ENCODE data around the gene FZD10.

Gene FZD10

GRCh38 chr12:130132831-130133511, 29.3 kb upstream of the FZD10 start:
- no peak for DNase-seq

DNA sequence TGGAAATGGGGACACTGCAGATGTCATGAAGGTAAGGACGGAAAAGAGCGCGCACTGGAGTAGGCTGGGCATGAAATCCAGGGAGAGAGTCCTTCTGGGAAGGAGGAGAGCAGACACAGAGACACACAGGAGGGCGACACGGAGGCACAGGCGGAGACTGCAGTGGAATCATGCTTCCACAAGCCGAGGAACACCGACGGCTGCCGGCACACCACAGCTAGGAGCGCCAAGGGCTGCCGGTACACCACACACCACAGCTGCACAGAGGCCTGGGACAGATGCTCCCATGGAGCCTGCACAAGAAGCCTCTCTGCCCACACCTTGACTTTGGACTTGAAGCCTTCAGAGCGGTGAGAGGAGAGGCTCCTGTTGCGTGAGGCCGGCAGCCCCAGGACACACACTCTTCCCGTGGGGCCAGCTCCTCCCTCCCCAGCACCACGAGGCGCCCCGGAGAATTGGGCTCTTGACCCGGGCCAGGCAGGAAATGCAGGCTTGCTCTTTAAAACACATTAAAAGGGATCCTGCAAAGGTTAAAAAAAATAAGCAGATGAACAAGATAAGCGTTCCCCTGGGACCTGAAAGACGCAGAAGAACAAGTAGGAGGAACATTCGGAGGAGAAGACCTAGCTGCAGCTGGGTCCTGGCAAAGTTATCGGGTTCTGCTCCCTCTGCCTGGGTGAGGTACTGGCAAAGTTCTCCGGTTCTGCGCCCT, 28.3 kb upstream of the FZD10 start:
- no peak for DNase-seq

- no peak for DNase-seq
Observed at GRCh38 chr12:130134563-130134915, 27.7 kb upstream of the FZD10 start.

DNA sequence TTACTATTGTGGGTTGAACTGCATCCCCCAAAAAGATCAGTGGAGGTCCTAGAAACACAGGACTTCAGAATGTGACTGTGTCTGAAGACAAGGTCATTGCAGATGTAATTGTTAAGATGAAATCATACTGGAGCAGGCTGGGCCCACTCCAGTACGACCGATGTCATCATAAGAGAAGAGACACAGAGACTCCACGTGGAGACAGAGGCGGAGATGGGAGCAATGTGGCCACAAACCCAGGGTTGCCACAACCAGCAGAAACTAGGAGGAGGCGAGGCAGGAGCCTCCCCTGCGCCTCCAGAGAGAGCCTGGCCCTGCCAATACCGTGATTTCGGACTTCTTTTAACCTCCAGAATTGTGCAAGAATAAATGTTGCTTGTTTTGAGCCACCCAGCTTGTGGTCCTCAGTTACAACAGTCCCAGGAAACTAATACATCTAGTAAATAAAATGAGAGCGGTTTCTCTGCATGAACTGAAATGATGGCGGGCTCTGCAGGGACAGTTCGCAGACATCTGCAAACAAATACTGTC, 25.7 kb upstream of the FZD10 start:
- DNase-seq = no peak

DNA sequence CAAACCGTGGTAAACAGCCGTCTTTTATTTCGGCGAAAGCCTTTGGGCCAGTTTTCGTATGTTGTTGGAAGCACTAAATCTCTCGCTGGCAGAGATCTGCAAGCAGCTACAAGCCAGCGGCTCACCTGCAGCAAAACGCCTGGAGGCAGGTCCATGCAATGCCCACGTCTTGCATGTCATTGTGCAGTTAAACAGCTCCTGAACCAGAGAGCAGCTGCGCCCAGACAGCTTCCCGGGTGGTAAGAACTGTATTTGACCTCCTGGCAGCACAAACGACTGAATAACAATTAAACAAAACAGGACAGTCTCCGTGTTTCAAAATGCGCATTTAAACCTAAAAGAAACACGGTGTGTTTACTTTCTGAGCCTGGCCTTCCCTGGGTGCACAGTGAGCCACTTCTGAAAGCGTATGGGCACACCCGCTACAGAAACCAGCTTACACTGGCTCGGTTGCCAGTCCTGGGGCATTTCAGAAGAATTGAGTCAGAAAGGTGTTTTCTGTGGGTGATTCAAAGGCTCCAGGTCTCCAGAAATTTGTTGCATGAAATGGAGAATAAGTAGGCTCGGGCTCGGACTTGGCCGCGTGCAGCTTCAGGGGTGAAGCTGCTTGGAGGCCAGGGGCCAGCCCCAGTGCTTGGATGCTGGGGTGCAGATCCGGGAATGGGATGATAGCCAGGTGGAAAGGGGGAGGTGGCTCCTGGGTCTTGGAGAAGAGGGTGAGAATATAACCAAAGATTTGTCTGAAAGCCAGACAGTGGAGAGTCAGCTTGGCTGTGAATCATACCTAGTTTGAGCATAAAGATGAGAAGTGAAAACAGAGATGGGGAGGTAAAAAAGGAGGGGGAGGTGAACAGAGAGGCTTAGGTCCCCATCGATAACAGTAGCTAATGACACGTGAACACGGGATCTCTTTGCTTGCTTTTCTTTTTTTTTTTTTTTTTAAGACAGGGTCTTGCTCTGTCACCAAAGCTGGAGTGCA, 24.9 kb upstream of the FZD10 start:
- DNase-seq = no peak

DNA sequence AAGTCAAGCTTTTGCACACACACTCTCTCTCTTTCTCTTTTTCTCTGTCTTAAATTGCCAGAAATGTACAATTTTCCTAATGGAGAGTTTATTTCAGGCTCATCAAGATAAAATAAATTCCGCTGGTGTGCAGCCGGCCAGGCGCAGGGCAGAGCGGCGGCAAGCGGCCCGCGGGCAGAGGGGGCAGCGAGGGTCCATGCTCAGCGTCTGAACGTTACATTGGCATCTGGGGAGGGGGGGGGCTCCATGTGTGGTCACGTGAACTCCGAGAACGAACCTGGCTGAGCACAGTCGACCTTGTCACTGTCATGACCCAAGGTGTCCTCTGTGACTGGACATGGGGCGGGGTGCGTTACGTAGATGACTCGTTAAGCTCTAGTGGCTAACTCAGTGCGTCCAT, 23.8 kb upstream of the FZD10 start:
- DNase-seq = no peak

DNA sequence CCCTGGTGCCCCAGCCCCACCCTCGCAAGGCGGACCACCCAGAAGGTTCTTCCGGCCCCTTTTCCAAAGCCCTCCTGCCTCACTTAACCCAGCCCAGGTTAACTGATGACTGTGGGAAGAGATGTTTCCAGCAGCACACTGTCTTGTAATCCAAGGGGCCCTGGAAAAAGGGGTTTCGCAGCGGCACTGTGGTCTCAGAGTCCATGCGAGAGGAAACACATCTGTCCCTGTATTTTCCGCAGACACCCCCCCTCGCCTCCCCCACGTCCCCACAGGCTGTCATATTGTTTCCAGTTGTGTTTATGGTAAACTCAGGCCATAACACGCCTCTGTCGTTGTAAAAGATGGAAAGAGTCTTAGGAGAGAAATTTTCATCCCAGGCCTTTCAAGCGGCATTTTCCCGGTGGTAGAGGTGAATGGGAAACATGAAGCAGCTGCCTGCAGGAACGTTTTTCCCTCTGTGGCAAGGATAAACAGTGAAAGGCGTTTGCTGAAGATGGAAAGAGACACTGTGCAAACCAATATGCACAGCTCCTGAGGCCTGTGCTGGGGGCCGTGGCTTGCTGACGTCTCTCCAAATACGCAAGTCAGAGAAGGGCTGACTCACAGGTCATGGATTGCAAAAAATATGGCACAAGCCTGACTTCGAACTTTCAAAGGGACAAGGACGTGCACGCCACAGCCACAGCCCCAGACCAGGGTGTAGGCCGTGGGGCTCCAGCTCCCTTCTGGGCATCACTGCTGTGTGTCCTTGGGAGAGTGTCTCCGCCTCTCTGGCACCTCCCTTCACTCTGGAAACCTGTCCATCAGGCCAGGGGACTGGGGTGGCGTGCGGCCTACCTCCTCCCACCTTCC, 22.5 kb upstream of the FZD10 start:
- no peak for DNase-seq

- DNase-seq = no peak
Observed at GRCh38 chr12:130141105-130141504, 21.2 kb upstream of the FZD10 start.

DNA sequence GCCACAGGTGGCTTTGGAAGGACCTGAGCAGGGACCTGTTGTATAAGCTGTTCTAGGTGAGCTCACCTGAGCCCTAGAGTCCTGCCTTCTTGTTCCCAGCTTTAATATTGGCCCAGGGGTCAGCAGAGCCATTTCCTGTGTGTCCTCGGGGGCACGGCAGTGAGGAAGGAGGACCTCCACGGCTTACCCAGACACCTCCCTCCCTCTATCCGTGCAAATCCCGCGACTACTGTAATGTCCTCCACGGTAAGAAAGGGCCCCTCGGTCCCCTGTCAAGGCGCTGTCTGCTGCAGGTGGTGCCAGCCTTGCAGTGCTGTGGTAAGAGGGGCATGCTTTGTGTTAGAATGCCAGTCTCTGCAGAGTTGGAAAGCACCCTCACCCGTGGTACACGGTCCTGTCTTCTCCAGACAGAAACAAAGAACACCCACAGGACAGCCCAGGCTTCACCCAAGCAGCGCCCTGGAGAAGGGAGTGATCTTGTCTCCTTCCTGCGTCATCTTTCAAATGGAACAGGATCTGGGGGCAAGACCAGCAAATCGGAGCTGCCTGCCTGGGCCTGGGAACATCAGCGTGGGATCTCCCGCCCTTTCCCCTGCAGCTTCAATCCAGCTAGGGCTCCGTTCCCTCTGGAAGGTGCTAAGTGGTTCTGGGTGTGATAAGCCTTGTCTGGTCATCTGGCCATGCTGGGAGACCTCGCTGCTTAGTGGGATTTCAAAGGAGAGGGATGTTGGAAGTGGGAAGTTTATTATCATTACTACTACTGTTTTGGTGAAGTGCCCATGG, 20.2 kb upstream of the FZD10 start:
- DNase-seq = no peak

- no peak for DNase-seq
Observed at GRCh38 chr12:130142736-130143135, 19.5 kb upstream of the FZD10 start.

GRCh38 chr12:130143136-130143535, 19.1 kb upstream of the FZD10 start:
- DNase-seq = no peak

DNA sequence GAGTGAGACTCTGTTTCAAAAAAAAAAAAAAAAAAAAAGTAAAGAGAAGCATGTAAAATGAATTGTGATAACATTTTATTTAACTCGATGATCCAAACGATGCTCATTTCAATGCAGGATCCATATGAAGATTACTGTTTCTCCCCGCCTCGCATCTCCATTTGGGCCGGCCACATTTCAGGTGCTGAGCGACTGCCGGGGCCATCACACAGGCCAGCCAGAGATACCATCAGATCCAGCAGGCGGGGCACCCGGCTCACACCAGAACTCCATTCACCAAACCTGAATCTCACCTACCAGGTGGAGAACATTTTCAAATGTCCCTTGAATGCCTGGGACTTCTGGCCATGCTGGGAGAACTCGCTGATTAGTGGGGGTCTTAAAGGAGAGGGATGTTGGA, 18.0 kb upstream of the FZD10 start:
- DNase-seq = no peak

DNA sequence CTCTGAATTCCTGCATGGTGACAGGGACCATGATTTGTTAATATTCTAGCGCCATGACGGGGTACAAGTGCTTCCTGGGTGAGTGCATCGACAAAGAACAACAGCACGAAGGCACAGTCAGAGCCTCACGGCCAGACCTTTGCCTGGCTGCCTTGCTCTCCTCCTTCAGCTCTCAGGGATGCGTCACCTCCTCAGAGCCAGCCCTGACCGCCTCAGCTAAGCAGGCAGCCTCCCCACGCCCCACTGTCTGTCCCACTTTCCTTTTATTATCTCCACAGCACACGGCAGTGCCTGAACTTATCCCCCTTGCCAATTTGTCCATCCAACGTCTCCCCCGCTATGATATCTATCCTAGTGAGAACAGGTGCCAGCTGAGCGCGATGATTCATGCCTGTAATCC, 16.5 kb upstream of the FZD10 start:
- DNase-seq = no peak

GRCh38 chr12:130146176-130146931, 15.9 kb upstream of the FZD10 start:
- no peak for DNase-seq

GRCh38 chr12:130147875-130148596, 14.2 kb upstream of the FZD10 start:
- no peak for DNase-seq

DNA sequence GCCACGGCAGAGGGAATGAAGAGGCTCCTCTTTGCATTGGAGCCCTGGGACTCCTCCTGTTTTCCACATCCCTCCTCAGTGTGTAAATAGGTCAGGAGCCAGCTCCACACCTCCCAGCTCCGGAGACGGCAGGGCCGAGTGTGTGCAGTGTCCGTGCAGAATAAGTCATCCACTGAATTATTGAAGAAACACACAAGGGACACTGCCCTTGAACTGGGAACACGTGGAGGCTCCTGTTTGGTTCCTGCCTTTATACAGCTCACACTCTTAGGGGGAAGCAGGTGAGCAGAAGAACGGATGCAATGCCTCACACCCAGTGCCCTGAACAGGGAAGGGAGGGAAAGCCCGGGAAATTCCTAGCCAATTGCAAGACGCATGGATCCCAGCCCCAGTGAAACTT, 10.4 kb upstream of the FZD10 start:
- DNase-seq = no peak

DNA sequence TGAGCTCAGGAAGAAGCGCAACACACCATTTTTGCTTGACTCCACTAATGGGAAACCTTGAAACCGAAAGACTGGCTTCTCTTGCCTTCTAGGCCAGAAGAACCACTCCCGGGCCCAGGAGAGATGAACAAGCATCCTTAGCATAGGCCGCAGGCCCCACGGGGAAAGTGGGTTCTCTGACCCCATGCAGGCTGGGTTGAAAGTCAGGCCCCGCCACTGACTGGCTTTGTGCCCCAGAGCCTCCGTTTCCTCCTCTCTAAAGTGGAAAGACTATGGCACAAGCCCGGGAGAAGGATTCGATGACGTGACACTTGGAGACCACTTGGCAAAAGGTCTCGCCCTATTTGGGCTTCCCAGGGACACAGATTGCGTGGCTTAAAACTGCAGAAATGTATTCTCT, 9.9 kb upstream of the FZD10 start:
- no peak for DNase-seq

DNA sequence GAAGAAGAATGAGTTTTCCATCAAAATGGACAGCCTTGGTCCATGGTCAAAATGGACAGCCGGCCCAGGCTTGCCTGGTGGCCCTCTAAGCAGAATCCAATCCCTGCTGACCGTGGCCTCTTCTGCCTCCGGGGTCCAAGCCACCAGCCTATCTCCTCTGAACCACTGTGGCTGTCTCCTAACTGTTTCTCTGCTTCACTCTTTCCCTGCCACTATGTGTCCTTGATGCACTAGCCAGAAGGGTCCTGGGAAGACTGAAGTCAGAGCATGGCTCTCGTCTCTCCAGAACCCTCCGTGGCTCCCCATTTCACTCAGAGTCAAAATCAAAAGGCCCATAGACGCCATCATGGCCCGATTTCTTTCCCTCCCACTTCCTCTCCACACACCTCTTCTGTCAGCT, 8.5 kb upstream of the FZD10 start:
- no peak for DNase-seq

- no peak for DNase-seq
Observed at GRCh38 chr12:130154276-130155070, 7.8 kb upstream of the FZD10 start.
